Gastrocnemius medialis (tissue), 4 donors: Measurements from ENCODE around the gene OXNAD1. TPM values are rescaled to one million over a fixed set of nuclear protein-coding genes. Genes with fewer than 3 reads are reported as not detected.

ENCODE experiments used
- ATAC-seq, 2 donors: fragments of 150-250 bp; one replicate each; pipeline ENCODE4 v1.9.1; 2016
- DNase-seq, 2 donors: peaks; one replicate each; pipeline ENCODE4 v3.0.0-alpha.2; 2019
- H3K27ac ChIP-seq, 4 donors: fragments of 200-600 bp; sonication (generic); 1 replicate in 1 of 4; 2 replicates in 3 of 4; pipeline ENCODE4 v1.5.1; 2016 to 2018; ENCODE audit warnings: mild to moderate bottlenecking in 2 of 4, moderate library complexity in 1 of 4
- H3K27me3 ChIP-seq, 3 donors: fragments of 200-600 bp; sonication (generic) in 2 of 3; 1 replicate in 1 of 3; 2 replicates in 2 of 3; pipeline versions ENCODE4 v1.5.1 to v1.6.0; 2016 to 2019; ENCODE audit warnings: mild to moderate bottlenecking in 1 of 3, moderate library complexity in 1 of 3
- H3K36me3 ChIP-seq, 2 donors: fragments of 200-600 bp; sonication (generic) in 1 of 2; one replicate each; pipeline ENCODE4 v1.5.1; 2017 to 2018
- H3K4me1 ChIP-seq, 2 donors: fragments of 200-600 bp; sonication (generic) in 1 of 2; one replicate each; pipeline ENCODE4 v1.5.1; 2016 to 2017; ENCODE audit warnings: mild to moderate bottlenecking in 2 of 2
- H3K4me3 ChIP-seq, 4 donors: fragments of 200-600 bp; sonication (generic) in 3 of 4; 1 replicate in 1 of 4; 2 replicates in 3 of 4; pipeline ENCODE4 v1.5.1; 2016 to 2019; ENCODE audit warnings: mild to moderate bottlenecking in 2 of 4
- H3K9me3 ChIP-seq, 3 donors: fragments of 200-600 bp; sonication (generic) in 2 of 3; 1 replicate in 1 of 3; 2 replicates in 2 of 3; pipeline ENCODE4 v1.5.1; 2016 to 2019
- POLR2A ChIP-seq, 2 donors: fragments of 450-650 bp; IDR thresholded peaks; one replicate each; pipeline ENCODE4 v1.6.1; 2017; ENCODE audit warnings: antibody characterized with exemption in 2 of 2, mild to moderate bottlenecking in 2 of 2, moderate library complexity in 2 of 2
- in situ Hi-C, 4 donors: fragments of 200-750 bp; cut with MboI; loops; one replicate each; pipeline versions ENCODE4 v1.15.0 to v1.8.0; 2017; ENCODE audit warnings: low sequenced_read_pairs in 4 of 4
- intact Hi-C: fragments of 100-400 bp; cut with DNase I; formaldehyde crosslinking; loops from one replicate; pipeline ENCODE4 v1.15.1; 2023; ENCODE audit warnings: low total_unique reads
- total RNA-seq, 4 donors: library from RNA; depleted of rRNA; stranded (reverse); fragments of >200 nt; gene quantifications; one replicate each; pipeline versions ENCODE4 v1.1.0 to v1.2.3, GENCODE V29; 2016
- TF ChIP-seq, protein P1 (sequence below), 5 experiments: fragments of 450-650 bp in 3 of 5; fragments of 200-600 bp in 2 of 5; sonication (generic) in 2 of 5; IDR thresholded peaks in 4 of 5; conservative IDR thresholded peaks in 1 of 5; 1 replicate in 4 of 5; 2 replicates in 1 of 5; pipeline ENCODE4 v1.5.1; 2016 to 2019; ENCODE audit warnings: antibody characterized with exemption in 5 of 5, mild to moderate bottlenecking in 3 of 5, moderate library complexity in 3 of 5

The OXNAD1 gene
- total RNA-seq, 4 donors from 2014 or later, result 12.3 to 28.6 (median 17.1) TPM

DNA sequence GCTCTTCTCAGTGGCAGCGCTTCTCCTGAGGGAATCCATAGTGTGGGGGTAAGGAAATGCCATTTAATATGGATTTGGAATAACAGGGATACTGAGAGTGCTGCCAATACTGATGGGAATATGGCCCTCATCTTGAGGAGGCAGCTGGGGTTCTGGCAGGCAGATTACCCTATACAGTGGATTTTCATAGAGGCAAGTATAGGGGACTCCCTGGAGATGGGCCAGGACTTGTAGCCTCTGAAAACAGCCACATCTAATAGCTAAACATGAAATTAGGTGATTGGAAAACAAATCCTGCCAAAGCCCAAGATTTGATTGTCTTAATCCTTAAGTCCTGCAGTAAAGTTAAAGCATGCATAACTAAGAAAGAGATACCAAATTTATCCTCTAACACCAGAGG is 31.2 kb upstream of the OXNAD1 start:
- in situ Hi-C loops (loop anchor here in 2 of 4 donors (25.0 kb wide), 2 partner anchors 422 to 597 kb away; no protein-coding TSS in a partner anchor), intact Hi-C loops (no loop called here)
- TF ChIP-seq POLR2A (IDR thresholded peaks at IDR 0.05), result no peak
- TF ChIP-seq, protein P1, sequence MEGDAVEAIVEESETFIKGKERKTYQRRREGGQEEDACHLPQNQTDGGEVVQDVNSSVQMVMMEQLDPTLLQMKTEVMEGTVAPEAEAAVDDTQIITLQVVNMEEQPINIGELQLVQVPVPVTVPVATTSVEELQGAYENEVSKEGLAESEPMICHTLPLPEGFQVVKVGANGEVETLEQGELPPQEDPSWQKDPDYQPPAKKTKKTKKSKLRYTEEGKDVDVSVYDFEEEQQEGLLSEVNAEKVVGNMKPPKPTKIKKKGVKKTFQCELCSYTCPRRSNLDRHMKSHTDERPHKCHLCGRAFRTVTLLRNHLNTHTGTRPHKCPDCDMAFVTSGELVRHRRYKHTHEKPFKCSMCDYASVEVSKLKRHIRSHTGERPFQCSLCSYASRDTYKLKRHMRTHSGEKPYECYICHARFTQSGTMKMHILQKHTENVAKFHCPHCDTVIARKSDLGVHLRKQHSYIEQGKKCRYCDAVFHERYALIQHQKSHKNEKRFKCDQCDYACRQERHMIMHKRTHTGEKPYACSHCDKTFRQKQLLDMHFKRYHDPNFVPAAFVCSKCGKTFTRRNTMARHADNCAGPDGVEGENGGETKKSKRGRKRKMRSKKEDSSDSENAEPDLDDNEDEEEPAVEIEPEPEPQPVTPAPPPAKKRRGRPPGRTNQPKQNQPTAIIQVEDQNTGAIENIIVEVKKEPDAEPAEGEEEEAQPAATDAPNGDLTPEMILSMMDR (IDR thresholded peaks at IDR 0.05 in 4 of 5, conservative IDR thresholded peaks at IDR 0.05 in 1 of 5), result no peak

DNA sequence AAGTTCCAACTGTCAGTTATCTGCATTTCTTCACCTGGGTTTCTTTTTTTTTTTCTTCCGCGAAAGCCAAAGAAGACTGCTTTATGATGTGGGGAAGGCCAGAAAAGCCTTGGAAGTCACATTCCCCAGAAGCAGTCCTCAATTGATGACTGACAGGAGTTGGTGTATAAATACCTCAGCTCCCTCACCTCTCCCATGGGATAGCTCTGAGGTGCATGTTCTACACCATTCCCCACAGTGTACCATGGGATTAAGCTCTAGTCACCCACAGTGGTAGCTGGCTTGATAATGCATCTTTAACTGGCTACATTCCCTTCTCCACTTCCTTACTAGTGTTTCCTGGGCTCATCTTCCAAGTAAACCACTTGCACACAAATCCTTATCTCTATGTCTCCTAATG is 30.7 kb upstream of the OXNAD1 start:
- in situ Hi-C loops (loop anchor here in 2 of 4 donors (25.0 kb wide), 2 partner anchors 422 to 597 kb away; no protein-coding TSS in a partner anchor), intact Hi-C loops (no loop called here)
- Histone ChIP-seq H3K9me3 (no peaks in the 10 kb centered on the region), H3K4me1 (no peaks in the 10 kb centered on the region), H3K27me3 (no peaks in the 10 kb centered on the region), H3K36me3 (no peaks in the 10 kb centered on the region), H3K4me3 (no peak overlapping the region), H3K27ac (no peak overlapping the region)
- no peak for TF ChIP-seq POLR2A (IDR thresholded peaks at IDR 0.05)
- TF ChIP-seq, protein P1 (IDR thresholded peaks at IDR 0.05 in 4 of 5, conservative IDR thresholded peaks at IDR 0.05 in 1 of 5), result no peak
- ATAC-seq (no peak), DNase-seq (no peak)

More for the DNA sequence above, 31.2 kb upstream of the OXNAD1 start:
- DNase-seq (no peak), ATAC-seq (no peak)
- H3K27ac ChIP-seq, result no peak overlapping the region
- no peaks in the 10 kb centered on the region for H3K27me3 ChIP-seq
- H3K36me3 ChIP-seq, result no peaks in the 10 kb centered on the region
- no peaks in the 10 kb centered on the region for H3K4me1 ChIP-seq
- H3K4me3 ChIP-seq, result no peak overlapping the region
- no peaks in the 10 kb centered on the region for H3K9me3 ChIP-seq

DNA sequence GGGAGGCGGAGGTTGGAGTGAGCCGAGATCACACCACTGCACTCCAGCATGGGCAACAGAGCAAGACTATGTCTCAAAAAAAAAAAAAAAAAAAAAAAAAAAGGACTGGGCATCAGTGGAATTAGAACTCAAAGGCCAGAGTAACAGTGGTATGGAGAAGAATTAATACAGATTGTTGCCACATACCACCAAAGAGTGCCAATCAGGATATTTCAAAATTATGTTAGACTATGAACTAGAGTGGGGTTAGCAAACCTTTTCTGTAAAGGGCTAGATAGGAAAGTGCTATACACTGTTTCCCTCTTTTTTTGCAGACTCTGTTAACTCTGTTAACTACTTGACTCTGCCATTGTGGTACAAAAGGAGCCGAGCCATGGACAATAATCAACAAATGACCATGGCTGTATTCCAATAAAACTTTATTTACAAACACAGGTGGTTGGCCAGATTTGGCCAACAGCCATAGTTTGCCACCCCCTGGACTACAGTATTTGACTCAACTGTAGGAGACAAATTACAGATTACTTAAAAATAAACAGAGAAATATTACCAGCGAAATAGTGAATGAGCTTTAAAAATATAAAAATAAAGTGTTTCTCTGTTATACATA is 28.9 kb upstream of the OXNAD1 start:
- H3K4me1 ChIP-seq, result peaks cover 3 to 5% of the 10 kb centered on the region in 2 donors
- H3K36me3 ChIP-seq, result no peaks in the 10 kb centered on the region
- intact Hi-C loops (no loop called here), in situ Hi-C loops (loop anchor here in 2 of 4 donors (25.0 kb wide), 2 partner anchors 424 to 599 kb away; no protein-coding TSS in a partner anchor)
- TF ChIP-seq, protein P1 (IDR thresholded peaks at IDR 0.05 in 4 of 5, conservative IDR thresholded peaks at IDR 0.05 in 1 of 5), result no peak
- TF ChIP-seq POLR2A (IDR thresholded peaks at IDR 0.05), result no peak
- H3K27ac ChIP-seq, result no peak overlapping the region
- ATAC-seq (no peak), DNase-seq (no peak)
- no peaks in the 10 kb centered on the region for H3K27me3 ChIP-seq
- no peak overlapping the region for H3K4me3 ChIP-seq
- no peaks in the 10 kb centered on the region for H3K9me3 ChIP-seq

DNA sequence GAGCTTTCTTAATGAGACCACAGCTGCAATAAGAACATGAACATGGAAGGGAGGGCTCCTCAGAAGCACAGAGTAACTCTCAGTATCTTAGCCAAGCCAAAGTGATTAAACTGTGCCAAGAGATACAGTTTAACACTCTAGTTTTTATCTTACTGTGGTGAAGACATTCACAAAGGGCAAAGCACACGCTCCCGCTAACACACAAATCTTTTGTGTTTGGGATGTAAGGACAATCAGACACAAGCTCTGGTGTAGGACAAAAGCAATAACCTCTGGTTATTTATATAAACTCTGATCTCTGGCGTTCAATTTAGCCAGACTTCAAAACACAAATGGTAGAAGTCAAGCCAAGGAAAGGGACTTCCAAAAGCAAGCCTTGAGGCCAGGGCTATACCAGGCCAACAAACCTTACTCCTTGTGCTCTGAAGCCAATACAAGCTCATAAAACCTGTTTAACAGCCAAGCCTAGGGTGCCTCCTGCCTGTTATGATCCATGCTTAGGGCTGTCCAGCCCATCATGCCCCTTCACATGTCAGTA is 28.1 kb upstream of the OXNAD1 start:
- no peaks in the 10 kb centered on the region for H3K9me3 ChIP-seq
- intact Hi-C loops (no loop called here), in situ Hi-C loops (loop anchor here in 2 of 4 donors (25.0 kb wide), 2 partner anchors 425 to 600 kb away; no protein-coding TSS in a partner anchor)
- H3K36me3 ChIP-seq, result no peaks in the 10 kb centered on the region
- ATAC-seq (no peak), DNase-seq (no peak)
- no peaks in the 10 kb centered on the region for H3K27me3 ChIP-seq
- no peak overlapping the region for H3K27ac ChIP-seq
- no peak overlapping the region for H3K4me3 ChIP-seq
- TF ChIP-seq, protein P1 (IDR thresholded peaks at IDR 0.05 in 4 of 5, conservative IDR thresholded peaks at IDR 0.05 in 1 of 5), result no peak
- no peak for TF ChIP-seq POLR2A (IDR thresholded peaks at IDR 0.05)
- peaks cover 3 to 5% of the 10 kb centered on the region in 2 donors for H3K4me1 ChIP-seq
